NCI-H146 (cell line): Measurements from ENCODE around the gene APOB.
"Not testable (repeated sequence)": the region's sequence is repeated elsewhere in the genome, so short reads cannot be mapped to it uniquely, and the experiment has no call there.

Experiments used
- DNase-seq: peaks from one replicate; lab custom pipeline; 2025; lab: John Stamatoyannopoulos, UW

Gene APOB

DNA sequence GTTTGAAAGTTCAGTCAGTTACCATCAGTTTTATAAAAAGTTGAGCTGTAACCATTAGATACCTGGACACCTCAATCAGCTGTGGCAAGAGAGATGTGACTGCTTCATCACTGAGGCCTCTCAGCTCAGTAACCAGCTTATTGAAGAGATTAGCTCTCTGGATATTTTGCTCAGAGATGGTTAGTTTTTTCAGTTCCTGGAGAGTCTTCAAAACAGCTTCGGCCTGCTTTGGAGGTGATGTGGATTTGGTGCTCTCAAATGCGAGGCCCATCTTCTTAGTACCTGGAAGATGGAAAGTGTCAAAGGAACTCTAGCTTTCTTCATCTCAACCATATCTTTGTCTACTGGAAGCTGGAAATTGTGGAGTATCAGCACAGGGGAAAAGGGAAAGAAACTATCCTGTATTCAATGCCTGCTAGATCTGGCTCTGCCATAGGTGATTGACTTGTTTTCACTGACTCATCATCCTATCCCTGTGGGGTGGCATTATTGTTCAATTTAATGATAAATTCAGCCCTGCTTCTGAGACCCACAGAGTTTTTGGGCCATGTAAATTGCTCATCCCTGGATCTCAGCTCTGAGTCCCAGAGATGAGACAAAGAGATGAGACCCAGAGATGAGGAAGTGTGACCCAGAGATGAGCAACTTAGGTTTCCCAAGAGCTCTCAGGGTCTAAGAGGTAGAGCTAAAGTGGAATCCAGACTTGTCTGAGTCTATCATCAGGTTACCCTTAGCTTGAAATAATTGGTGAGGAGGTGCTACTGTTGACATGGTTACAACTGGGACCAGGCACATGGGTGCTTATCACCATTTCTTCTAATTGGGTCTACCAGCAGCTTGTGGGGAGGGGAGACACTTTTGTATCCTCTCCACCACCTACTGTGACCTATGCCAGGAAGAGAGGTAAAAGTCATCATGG is 10.4 kb downstream of the APOB start:
- DNase-seq, result no peak

GRCh38 chr2:21032338-21033236 is 11.3 kb downstream of the APOB start:
- no peak for DNase-seq

DNA sequence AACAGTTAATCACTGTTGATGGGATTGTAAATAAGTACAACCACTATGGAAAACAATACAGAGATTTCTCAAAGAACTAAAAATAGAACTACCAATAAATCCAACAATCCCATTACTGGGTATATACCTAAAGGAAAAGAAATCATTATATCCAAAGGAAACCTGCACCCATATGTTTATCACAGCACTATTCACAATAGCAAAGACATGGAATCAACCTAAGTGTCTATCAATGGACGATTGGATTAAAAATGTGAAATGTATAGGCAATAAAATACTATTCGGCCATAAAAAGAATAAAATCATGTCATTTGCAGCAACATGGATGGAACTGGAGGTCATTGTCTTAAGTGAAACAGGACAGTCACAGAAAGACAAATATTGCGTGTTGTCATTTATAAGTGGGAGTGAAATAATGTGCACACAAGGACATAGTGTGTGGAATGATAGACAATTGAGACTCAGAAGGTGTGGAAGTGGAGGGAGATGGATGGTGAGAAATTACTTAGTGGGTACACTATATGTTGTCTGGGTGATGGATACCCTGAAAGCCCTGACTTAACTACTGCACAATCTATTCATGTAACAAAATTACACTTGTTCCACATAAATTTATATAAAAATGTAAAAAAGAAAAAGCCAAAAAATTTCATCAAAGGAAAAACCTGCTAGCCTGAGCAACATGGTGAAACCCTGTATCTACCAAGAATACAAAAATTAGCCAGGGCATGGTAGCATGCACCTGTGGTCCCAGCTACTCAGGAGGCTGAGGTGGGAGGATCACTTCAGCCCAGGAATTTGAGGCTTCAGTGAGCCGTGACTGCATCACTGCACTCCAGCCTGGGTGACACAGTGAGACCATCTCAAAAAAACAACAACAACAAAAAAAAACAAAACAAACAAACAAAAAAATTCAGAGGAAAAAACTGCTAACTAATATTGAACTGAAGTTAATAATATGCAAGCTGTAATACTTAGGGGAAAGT is 12.6 kb downstream of the APOB start:
- DNase-seq, result no peak

DNA sequence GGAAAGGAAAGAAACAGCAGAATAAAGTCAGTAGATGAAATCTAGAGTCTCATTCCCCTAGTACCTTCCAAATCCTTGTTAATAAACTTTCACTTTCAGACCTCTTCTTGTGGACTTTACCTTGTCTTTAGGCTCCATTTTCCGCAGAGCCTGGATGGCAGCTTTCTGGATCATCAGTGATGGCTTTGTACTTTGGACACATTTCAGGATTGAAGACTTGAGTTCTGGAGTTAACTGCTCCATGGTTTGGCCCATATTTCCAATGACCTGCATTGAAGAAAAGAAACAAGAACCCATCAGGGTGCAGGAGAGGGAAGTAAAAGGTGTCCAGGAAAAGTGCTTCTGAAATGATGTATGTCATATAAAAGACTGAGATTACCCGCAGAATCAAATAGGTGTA is 14.4 kb downstream of the APOB start:
- no peak for DNase-seq

- DNase-seq, result not testable (repeated sequence)
These were observed 14.9 kb downstream of the APOB start for GRCh38 chr2:21028951-21029350.

- DNase-seq, result no peak
These were observed 15.6 kb downstream of the APOB start for GRCh38 chr2:21028021-21028947.

DNA sequence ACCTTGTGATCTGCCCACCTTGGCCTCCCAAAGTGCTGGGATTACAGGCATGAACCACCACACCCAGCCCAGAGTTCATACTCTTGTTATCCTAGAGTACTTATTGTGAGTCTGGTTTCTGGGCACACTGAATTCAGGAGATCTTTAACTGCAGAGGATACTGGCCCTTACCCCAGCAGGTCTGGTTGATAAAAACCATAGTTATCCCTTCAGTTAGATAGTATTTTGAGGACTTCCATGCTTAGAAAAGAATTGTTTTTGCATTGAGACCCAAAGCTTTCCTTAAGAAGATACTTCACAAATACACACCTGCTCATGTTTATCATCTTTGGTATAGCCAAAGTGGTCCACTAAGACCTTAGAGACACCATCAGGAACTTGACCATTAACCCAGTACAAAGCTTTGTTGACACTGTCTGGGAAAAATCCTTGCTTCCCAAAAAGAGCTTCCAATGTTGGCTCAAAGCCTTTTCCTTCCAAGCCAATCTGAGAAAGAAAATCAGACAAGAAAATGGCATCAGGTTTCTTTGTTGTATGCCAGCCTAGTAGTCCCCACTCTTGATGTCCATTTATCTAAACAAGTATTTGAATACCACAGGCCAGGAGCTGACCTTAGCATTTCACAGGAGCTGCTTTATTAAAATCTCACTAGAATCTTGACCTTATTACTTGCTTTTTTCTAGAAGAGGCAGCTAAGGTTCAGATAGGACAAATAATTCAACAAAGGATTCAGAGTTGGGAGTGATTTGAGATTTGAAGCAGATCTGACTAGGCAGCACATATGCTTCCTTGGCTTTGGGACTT is 17.2 kb downstream of the APOB start:
- no peak for DNase-seq

DNA sequence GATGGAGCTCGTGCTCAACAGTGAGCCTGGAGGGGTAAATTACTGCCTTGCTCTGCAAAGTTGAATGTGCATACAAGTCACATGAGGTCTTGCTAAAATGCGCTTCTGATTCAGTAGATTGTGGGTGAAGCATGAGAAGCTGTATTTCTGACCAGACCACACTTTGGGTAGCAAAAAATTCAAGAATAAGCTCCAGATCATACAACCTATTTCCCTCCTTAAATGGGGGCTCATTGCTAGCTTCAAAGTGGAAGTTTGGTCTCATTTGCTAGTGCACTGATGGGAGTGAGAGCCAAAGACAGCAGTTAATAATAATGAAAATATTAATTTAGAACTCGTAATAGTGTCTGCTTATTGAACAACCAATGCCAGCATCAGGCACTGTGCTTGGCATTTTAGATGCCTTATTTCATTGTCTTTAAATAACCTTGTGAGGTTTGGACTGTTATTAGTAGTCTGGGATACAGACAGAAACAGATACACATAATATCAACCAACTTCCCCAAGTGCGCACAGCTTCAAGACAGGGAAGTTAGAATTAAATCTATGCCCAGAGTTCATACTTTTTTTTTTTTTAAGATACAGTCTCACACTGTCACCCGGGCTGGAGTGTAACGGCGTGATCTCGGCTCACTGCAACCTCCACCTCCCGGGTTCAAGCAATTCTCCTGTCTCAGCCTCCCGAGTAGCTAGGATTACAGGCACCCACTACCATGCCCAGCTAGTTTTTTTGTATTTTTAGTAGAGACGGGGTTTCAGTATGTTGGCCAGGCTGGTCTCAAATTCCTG is 18.0 kb downstream of the APOB start:
- DNase-seq, result no peak

DNA sequence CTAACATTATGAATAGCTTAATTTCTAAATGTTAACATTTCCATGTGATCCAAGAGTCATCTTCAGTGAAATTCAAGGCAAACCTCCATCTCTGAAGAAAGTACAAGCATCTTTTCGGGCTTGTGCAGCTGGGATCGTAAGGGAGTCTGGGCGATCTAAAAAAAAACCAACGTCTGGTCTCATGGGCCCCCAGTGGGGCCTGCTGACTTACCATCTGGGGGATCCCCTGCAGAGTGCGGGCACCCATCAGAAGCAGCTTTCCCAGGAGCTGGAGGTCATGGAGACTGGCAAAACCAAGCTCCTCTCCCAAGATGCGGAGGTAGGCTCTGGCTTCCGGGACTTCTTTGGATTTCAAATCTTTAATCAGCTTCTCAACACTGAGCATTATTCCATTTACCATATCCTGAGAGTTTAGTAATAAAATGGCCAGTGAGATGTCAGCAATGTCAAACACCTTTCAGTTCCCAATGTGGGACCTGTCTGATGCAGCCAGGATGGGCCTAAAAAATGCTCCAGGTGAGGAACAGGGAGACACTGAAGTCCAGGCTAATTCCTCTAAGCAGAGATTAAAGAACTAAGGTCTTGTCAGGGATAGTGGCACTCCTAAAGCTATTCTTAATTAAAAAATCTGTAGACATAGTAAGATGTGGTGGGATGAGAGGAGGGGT is 19.0 kb downstream of the APOB start:
- no peak for DNase-seq

DNA sequence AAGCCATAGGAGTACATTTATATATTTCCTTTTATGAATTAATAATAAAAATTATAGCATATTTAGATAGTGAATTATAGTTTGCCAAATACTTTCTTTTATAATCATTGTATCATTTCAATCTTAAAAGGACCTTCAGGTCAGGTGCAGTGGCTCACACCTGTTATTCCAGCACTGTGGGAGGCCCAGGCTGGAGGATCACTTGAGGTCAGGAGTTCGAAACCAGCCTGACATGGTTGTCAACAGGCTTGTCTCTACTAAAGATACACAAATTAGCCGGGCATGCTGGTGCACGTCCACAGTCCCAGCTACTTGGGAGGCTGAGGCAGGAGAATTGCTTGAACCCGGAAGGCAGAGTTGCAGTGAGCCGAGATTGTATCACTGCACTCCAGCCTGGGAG is 19.7 kb downstream of the APOB start:
- DNase-seq, result no peak

- no peak for DNase-seq
These were observed 20.3 kb downstream of the APOB start for GRCh38 chr2:21023419-21024181.

DNA sequence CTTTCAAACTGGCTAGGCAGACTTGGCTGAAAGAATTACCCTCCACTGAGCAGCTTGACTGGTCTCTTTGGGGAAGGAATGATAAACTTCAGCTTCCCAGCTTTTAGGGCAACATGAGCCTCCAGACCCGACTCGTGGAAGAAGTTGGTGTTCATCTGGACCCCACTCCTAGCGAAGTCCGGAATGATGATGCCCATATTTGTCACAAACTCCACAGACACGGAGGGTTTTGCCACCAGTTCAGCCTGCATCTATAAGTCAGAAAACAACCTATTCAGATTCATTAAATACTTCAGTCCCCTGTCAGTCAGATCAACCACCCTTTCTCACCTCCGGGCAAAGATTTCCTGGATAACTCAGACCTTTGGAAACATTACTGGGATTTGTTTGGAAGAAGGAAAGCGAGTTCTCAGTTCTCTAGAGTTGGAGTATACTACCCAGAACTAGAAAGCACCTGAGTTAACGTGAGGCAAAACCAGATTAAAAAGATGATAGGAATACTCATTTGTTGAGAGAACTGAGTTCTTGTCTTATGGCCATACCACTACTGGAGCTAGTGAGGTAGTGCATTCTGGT is 21.0 kb downstream of the APOB start:
- DNase-seq, result no peak

DNA sequence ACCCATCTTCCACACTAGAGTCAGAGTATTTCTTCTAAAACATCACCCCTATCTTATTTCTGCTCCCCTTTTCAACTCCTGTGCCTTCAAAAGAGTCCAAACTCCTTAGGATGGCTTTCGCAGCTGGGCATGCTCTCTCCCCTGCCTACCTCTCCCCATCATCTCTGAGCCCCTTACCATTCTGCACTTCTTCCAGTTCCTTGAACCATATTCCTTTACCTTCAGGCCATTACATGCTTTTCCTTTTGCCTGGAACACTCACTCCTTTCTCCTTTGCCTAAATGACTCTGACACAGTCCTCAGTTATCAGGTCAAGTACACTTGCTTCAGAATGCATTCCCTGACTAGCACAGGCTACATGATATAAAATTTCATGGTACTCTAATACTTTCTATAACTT is 22.4 kb downstream of the APOB start:
- DNase-seq, result no peak

GRCh38 chr2:21020668-21021288 is 23.1 kb downstream of the APOB start:
- DNase-seq, result no peak

DNA sequence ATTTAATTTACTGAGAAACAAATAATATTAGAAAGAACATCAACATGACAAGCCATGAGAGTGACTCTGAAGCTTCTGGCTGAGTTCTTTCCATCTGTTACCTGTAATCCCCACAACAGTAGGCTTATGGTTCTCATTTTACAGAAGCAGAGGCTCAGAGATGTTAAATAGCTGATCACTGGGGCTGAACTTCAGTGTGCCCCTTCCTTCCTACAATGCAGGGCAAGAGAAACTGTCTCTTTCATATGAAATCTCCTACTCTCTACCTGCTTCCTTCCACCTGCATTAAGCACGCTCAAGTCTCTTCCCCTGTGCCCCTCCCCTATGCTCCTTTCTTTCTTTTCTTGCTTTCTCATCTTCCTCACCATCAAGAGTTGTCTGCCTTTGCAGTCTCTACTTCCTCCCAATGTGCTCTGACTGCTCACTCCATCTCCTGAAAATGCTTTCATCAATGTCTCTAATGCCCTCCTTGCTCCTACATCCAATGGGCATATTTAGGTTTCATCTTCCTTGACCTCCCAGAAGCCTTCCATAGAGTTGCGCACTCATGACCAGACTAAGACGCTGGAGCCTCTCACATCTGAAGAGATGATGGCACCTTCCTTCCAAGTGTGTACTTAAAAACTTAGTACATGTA is 23.7 kb downstream of the APOB start:
- no peak for DNase-seq

- no peak for DNase-seq
These were observed 24.2 kb downstream of the APOB start for GRCh38 chr2:21019678-21020021.
